CD4-positive, alpha-beta T cell treated with Interleukin-2 at 100 ng/mL for 4 hours (primary cell): ENCODE data around the gene CD163.
A peak's percentile ranks its signal among the peaks of the same experiment; 100 is the strongest.
"Not testable (repeated sequence)": the region's sequence is repeated elsewhere in the genome, so short reads cannot be mapped to it uniquely, and the experiment has no call there.

Experiments used
- DNase-seq: peaks from one replicate; pipeline ENCODE4 v3.0.0-alpha.2; 2020; ENCODE audit warnings: low spot score

The CD163 gene

DNA sequence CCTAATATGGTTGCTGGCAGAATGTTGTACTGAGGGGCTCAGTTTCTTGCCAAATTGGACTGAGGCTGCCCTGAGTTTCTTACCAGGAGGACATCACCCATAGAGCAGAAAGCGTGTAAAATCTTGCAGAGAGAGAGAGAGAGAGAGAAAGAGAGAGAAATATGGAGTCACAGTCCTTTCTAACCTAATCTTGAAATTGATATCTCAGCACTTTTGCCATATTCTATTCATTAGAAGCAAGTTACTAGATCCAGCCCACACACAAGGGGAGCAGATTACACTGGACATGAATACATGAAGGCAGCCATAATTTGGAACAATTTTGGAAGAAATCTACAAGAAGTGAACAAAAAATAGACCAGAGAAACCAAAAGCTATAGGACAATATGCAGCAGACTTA lies 55.5 kb downstream of the CD163 start:
- DNase-seq: no peak

DNA sequence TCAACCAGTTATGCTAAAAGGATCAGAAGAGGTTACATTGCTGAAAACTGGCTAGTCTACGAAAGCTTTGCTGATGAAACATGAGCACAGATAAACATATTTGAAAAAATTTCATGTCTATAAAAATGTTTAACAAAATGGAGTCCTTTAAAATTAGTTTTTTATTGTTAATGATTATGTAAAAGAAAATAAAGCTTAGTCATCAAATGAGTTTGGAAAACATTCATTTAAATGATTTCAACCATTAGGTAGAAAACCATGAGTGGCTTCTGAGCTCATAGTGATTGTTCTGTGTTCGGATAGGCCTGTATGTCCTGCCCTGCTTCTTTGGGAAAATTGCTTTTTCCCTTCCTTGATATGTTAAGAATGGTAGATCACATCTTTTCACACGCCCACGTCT lies 59.0 kb downstream of the CD163 start:
- no peak for DNase-seq

DNA sequence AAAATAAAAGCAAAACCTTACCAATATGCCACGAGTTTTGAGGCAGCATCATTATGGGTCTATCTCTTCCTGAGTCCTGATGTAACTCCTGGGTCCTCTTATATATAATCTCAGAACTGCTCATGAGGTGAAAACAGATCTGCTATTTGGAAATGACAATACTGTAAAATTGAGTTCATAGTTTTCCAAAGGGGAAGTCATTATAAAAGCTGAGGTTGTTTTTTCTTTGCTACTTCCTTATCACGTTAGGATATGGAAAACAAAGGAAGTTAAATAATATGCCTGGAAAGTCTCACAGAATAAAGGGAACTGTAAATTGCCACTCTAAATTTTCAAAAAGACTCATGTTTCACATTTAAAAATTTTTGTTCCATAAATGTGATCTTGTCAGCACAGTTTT lies 59.5 kb downstream of the CD163 start, which contains the start of gene CD163L1:
TSS of gene CD163L1 (minus strand) at position 78 of the 400 bp plus-strand sequence. CDS start at position 52, 26 bp downstream.
- no peak for DNase-seq

GRCh38 chr12:7441216-7441615 lies 62.4 kb downstream of the CD163 start:
- DNase-seq: no peak

GRCh38 chr12:7439579-7440505 lies 63.7 kb downstream of the CD163 start:
- peak; percentile 14 for DNase-seq

DNA sequence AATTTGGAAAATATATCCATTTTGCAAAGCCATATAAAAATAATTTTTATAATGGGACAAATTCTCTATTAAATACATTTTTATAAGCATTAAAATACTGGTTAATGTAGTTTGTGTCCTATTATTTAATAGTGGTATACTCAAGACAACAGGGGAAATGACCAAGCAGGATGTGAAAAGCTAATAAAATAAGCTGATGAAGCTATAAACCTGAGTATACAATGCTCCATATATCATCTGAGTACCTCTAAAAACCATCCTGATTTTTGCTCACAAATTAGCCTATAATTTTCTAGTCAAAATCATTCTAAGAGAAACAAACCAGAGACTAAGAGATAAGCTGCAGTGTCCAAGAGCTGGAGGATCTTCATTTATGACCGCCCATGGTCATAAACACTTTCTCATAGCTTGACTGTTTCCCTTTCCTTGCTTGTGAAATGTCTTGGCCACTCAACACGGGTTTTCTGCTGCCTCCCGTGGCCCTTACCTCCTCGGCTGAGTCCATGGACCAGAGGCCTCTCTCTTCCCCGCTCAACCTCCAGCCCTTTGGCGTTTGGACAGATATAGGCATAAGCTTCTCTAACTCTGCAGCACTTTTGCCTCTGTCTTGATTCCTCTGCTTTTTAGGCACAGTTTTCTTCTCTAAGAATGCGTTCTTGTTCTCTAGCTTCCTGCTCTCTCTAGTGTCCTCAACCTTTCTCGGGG lies 65.1 kb downstream of the CD163 start:
- DNase-seq: not testable (repeated sequence)

DNA sequence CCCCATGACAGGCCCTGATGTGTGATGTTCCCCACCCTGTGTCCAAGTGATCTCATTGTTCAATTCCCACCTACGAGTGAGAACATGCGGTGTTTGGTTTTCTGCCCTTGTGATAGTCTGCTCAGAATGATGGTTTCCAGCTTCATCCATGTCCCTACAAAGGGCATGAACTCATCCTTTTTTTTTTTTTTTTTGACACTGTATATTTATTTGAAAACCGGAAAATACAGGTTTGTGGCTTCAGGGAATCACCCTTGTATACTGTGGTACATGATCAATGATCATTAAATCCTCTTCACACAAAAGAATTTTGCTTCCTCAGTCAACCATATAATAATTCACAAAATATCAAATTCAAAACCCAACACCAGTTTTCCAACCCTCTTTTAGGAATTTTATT lies 66.1 kb downstream of the CD163 start:
- DNase-seq: not testable (repeated sequence)

DNA sequence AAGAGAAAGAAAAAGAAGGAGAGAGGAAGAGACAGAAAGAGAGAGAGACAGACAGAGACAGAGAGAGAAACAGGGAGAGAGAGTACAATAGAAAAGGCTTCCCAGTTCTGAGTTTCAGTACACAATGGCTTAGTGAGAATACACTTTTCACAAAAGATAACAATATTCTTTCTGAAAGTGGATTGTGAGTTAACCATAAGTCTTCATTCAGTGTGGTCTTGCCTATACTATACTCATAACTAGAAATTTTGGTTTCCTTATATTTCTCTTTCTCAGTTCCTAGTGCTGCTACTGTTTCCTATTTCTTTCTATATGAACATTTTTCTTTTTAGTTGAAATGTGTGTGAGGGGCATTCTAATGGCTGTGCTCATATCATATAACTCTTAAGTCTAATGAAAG lies 68.9 kb downstream of the CD163 start:
- DNase-seq: no peak

DNA sequence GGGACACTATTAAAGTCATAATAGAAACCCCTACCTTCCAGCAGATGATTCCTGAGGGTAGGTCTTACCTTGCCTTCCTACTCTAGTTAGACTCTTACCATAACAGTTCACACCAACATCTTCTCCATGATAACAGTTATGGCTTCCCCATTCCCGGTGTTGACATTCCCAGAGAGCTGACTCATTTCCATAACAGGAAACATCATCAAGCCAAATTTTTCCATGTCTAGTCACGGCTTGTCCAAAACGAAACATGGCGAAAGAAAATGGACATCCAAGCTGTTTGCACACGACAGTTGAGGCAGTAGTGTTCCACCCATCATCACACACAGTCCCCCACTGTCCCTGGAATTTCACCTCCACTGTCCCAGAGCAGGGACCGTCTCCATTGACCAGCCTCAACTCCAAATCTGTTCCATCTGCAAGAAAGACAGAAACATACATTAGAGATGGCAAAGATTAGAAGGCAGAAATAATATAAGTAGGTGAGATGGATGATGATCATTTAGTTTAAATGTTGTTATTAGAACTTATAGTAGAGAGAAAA lies 70.2 kb downstream of the CD163 start:
- no peak for DNase-seq

- no peak for DNase-seq
Measured at GRCh38 chr12:7431993-7432685, 71.4 kb downstream of the CD163 start.
